Gastrocnemius medialis (tissue), 4 donors: ENCODE measurements around the gene KRTAP4-12. TPM values are rescaled to one million over a fixed set of nuclear protein-coding genes. Genes with fewer than 3 reads are reported as not detected.
"Not testable (repeated sequence)": the region's sequence is repeated elsewhere in the genome, so short reads cannot be mapped to it uniquely, and the experiment has no call there.

Experiments
- ATAC-seq, 2 donors: fragments of 150-250 bp; one replicate each; pipeline ENCODE4 v1.9.1; 2016
- DNase-seq, 2 donors: peaks; one replicate each; pipeline ENCODE4 v3.0.0-alpha.2; 2019
- H3K27ac ChIP-seq, 4 donors: fragments of 200-600 bp; sonication (generic); 1 replicate in 1 of 4; 2 replicates in 3 of 4; pipeline ENCODE4 v1.5.1; 2016 to 2018; ENCODE audit warnings: mild to moderate bottlenecking in 2 of 4, moderate library complexity in 1 of 4
- H3K27me3 ChIP-seq, 3 donors: fragments of 200-600 bp; sonication (generic) in 2 of 3; 1 replicate in 1 of 3; 2 replicates in 2 of 3; pipeline versions ENCODE4 v1.5.1 to v1.6.0; 2016 to 2019; ENCODE audit warnings: mild to moderate bottlenecking in 1 of 3, moderate library complexity in 1 of 3
- H3K36me3 ChIP-seq, 2 donors: fragments of 200-600 bp; sonication (generic) in 1 of 2; one replicate each; pipeline ENCODE4 v1.5.1; 2017 to 2018
- H3K4me1 ChIP-seq, 2 donors: fragments of 200-600 bp; sonication (generic) in 1 of 2; one replicate each; pipeline ENCODE4 v1.5.1; 2016 to 2017; ENCODE audit warnings: mild to moderate bottlenecking in 2 of 2
- H3K4me3 ChIP-seq, 4 donors: fragments of 200-600 bp; sonication (generic) in 3 of 4; 1 replicate in 1 of 4; 2 replicates in 3 of 4; pipeline ENCODE4 v1.5.1; 2016 to 2019; ENCODE audit warnings: mild to moderate bottlenecking in 2 of 4
- H3K9me3 ChIP-seq, 3 donors: fragments of 200-600 bp; sonication (generic) in 2 of 3; 1 replicate in 1 of 3; 2 replicates in 2 of 3; pipeline ENCODE4 v1.5.1; 2016 to 2019
- POLR2A ChIP-seq, 2 donors: fragments of 450-650 bp; IDR thresholded peaks; one replicate each; pipeline ENCODE4 v1.6.1; 2017; ENCODE audit warnings: antibody characterized with exemption in 2 of 2, mild to moderate bottlenecking in 2 of 2, moderate library complexity in 2 of 2
- in situ Hi-C, 4 donors: fragments of 200-750 bp; cut with MboI; loops; one replicate each; pipeline versions ENCODE4 v1.15.0 to v1.8.0; 2017; ENCODE audit warnings: low sequenced_read_pairs in 4 of 4
- intact Hi-C: fragments of 100-400 bp; cut with DNase I; formaldehyde crosslinking; loops from one replicate; pipeline ENCODE4 v1.15.1; 2023; ENCODE audit warnings: low total_unique reads
- total RNA-seq, 4 donors: library from RNA; depleted of rRNA; stranded (reverse); fragments of >200 nt; gene quantifications; one replicate each; pipeline versions ENCODE4 v1.1.0 to v1.2.3, GENCODE V29; 2016
- TF ChIP-seq, protein P1 (sequence below), 5 experiments: fragments of 450-650 bp in 3 of 5; fragments of 200-600 bp in 2 of 5; sonication (generic) in 2 of 5; IDR thresholded peaks in 4 of 5; conservative IDR thresholded peaks in 1 of 5; 1 replicate in 4 of 5; 2 replicates in 1 of 5; pipeline ENCODE4 v1.5.1; 2016 to 2019; ENCODE audit warnings: antibody characterized with exemption in 5 of 5, mild to moderate bottlenecking in 3 of 5, moderate library complexity in 3 of 5

Gene KRTAP4-12
- total RNA-seq, 4 donors from 2014 or later: not detected

DNA sequence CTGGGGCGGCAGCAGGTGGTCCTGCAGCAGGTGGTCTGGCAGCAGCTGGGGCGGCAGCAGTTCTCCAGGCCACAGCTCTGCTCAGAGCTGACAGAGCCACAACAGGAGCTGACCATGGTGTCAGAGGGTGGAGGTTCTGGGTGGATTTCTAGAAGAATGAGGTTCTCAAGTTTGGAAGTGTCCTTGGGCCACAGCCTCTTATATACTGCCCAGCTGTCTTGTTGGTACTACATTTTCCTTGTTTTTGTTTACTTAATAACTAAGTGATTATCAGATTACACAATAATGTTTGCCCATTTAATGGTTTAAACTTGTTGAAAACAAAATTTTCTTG is 25.6 kb upstream of the KRTAP4-12 start, which contains the start of gene KRTAP4-5:
Gene KRTAP4-5 (minus strand): TSS at position 174 of the 334 bp plus-strand sequence. CDS start 58 bp downstream, at position 116.
- in situ Hi-C loops: no loop called here
- H3K27me3 ChIP-seq: peaks cover 0 to 4% (median 3%) of the 10 kb centered on the region in 3 donors

DNA sequence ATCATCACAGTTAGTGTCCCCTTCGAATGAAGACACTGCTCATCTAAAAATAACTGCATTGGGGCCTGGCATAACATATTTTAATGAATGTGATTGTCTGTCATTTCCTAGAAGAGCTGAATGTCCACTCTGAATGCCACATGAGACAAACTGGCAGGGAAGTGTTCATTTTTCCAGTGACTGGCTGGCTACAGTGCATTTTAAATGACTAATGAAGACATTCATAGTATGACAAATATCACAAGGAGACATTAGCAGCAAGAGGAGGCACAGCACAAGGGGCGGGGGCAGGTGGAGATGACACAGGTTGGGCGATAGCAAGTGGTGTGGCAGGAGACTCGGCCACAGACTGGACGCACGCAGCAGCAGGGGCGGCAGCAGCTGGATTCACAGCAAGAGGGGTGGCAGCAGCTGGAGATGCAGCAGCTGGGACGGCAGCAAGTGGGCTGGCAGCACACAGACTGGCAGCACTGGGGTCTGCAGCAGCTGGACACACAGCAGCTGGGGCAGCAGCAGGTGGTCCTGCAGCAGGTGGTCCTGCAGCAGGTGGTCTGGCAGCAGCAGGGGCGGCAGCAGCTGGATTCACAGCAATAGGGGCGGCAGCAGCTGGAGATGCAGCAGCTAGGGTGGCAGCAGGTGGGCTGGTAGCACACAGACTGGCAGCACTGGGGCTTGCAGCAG is 25.1 kb upstream of the KRTAP4-12 start:
- in situ Hi-C loops: not testable (repeated sequence)

More for the DNA sequence above, 25.6 kb upstream of the KRTAP4-12 start, which contains the start of gene KRTAP4-5:
- H3K4me3 ChIP-seq: no peak within 1 kb of the TSS
- no peak for ATAC-seq
- no peak within 1 kb of the TSS for H3K27ac ChIP-seq
- intact Hi-C loops: no loop called here
- H3K36me3 ChIP-seq: no peaks in the 10 kb centered on the region
- no peaks in the 10 kb centered on the region for H3K4me1 ChIP-seq
- DNase-seq: no peak
- no peak for TF ChIP-seq POLR2A (IDR thresholded peaks at IDR 0.05)
- TF ChIP-seq, protein P1, sequence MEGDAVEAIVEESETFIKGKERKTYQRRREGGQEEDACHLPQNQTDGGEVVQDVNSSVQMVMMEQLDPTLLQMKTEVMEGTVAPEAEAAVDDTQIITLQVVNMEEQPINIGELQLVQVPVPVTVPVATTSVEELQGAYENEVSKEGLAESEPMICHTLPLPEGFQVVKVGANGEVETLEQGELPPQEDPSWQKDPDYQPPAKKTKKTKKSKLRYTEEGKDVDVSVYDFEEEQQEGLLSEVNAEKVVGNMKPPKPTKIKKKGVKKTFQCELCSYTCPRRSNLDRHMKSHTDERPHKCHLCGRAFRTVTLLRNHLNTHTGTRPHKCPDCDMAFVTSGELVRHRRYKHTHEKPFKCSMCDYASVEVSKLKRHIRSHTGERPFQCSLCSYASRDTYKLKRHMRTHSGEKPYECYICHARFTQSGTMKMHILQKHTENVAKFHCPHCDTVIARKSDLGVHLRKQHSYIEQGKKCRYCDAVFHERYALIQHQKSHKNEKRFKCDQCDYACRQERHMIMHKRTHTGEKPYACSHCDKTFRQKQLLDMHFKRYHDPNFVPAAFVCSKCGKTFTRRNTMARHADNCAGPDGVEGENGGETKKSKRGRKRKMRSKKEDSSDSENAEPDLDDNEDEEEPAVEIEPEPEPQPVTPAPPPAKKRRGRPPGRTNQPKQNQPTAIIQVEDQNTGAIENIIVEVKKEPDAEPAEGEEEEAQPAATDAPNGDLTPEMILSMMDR (IDR thresholded peaks at IDR 0.05 in 4 of 5, conservative IDR thresholded peaks at IDR 0.05 in 1 of 5): no peak
- no peaks in the 10 kb centered on the region for H3K9me3 ChIP-seq

DNA sequence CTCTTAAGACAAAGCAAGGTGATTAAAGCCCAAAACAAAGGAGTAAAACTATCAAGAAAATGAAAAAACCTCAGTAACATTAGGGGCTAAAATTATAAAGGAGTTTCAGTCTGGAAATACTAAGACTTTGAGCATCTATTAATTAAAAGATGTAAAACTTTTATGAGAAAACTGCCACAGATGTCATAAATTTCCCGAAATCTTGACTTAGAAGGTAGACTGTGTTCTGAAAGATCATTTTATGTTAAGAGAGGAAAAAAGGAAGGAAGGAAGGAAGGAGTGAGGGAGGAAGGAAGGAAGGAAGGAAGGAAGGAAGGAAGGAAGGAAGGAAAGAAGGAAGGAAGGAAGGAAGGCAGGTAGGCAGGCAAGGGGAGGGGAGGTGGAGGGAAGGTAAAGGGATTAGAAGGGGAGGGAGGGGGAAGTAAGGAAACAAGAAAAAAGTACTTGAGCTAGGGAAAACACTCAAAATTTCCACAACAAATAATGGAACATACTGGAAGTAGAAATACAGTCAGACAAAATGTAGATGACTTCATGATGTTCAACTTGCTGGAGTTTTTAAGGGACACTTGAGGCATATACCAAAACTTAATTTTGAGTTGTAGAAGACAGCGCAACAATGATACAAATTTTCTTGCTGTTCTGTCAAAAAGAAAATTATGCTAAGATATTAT is 23.7 kb upstream of the KRTAP4-12 start:
- intact Hi-C loops: no loop called here
- in situ Hi-C loops: no loop called here
- TF ChIP-seq, protein P1 (IDR thresholded peaks at IDR 0.05 in 4 of 5, conservative IDR thresholded peaks at IDR 0.05 in 1 of 5): no peak
- no peak for TF ChIP-seq POLR2A (IDR thresholded peaks at IDR 0.05)
- H3K27me3 ChIP-seq: no peaks in the 10 kb centered on the region
- DNase-seq (no peak), ATAC-seq (no peak)
- H3K27ac ChIP-seq: no peak overlapping the region
- H3K4me1 ChIP-seq: no peaks in the 10 kb centered on the region
- H3K4me3 ChIP-seq: no peak overlapping the region
- H3K9me3 ChIP-seq: no peaks in the 10 kb centered on the region
- H3K36me3 ChIP-seq: no peaks in the 10 kb centered on the region

More for the DNA sequence above, 25.1 kb upstream of the KRTAP4-12 start:
- H3K4me3 ChIP-seq, H3K27me3 ChIP-seq, DNase-seq, ATAC-seq, H3K36me3 ChIP-seq, H3K27ac ChIP-seq, H3K9me3 ChIP-seq, intact Hi-C loops, H3K4me1 ChIP-seq: not testable (repeated sequence)

DNA sequence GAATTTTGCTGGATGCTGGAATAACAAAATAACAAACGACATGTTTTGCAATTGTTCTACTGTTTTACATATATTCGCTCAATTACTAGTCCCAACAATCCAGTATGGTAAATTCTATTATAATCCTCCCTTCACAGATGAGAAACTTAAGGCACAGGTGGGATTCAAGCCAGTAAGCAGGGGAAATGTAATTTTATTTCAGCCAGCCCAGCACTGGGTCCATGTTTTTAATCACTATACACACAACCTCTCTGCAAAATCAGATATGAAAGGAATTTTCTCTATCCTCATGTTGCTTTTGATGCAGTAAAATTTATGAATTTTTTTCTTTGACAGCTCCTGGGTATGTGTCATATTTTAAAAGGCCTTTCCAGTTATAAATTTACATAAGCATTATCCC is 21.3 kb upstream of the KRTAP4-12 start:
- ATAC-seq (no peak), DNase-seq (no peak)
- Histone ChIP-seq H3K36me3 (no peaks in the 10 kb centered on the region), H3K27me3 (no peaks in the 10 kb centered on the region), H3K27ac (no peak overlapping the region), H3K9me3 (no peaks in the 10 kb centered on the region), H3K4me1 (no peaks in the 10 kb centered on the region), H3K4me3 (no peak overlapping the region)
- intact Hi-C loops (no loop called here), in situ Hi-C loops (no loop called here)
- no peak for TF ChIP-seq POLR2A (IDR thresholded peaks at IDR 0.05)
- TF ChIP-seq, protein P1 (IDR thresholded peaks at IDR 0.05 in 4 of 5, conservative IDR thresholded peaks at IDR 0.05 in 1 of 5): no peak

DNA sequence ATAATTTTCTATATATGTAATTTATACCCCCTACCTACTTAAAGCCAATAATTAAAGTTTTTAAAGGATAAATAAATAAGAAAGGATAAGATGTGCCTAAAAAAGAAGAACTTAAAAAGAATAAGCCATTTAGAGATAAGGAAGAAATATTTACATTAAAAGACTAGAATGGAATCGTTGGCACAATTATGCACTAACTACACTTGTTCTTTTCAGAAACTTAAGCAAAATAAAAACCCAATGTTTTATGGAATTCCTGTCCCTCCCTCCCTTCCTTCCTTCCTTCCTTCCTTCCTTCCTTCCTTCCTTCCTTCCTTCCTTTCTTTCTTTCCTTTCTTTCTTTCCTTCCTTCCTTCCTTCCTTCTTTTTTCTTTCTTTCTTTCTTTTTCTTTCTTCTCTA is 20.9 kb upstream of the KRTAP4-12 start:
- Histone ChIP-seq H3K27me3 (no peaks in the 10 kb centered on the region), H3K27ac (no peak overlapping the region), H3K9me3 (no peaks in the 10 kb centered on the region), H3K4me3 (no peak overlapping the region), H3K36me3 (no peaks in the 10 kb centered on the region), H3K4me1 (no peaks in the 10 kb centered on the region)
- ATAC-seq: no peak
- intact Hi-C loops: no loop called here
- TF ChIP-seq, protein P1 (IDR thresholded peaks at IDR 0.05 in 4 of 5, conservative IDR thresholded peaks at IDR 0.05 in 1 of 5): no peak
- TF ChIP-seq POLR2A (IDR thresholded peaks at IDR 0.05): no peak
- DNase-seq: no peak
- in situ Hi-C loops: no loop called here
